AG08395 (cell line): ENCODE data around the gene SRRM5.
"Not testable (repeated sequence)": the region's sequence is repeated elsewhere in the genome, so short reads cannot be mapped to it uniquely, and the experiment has no call there.

Experiments
- DNase-seq: peaks from one replicate; pipeline ENCODE4 v3.0.0; 2012; ENCODE audit warnings: mixed read lengths, low spot score

The SRRM5 gene

GRCh38 chr19:43591904-43592772 is 19.8 kb upstream of the SRRM5 start:
- DNase-seq: no peak

GRCh38 chr19:43592800-43593350 is 19.0 kb upstream of the SRRM5 start:
- no peak for DNase-seq

- DNase-seq: no peak
These were observed 17.7 kb upstream of the SRRM5 start for GRCh38 chr19:43594081-43594697.

DNA sequence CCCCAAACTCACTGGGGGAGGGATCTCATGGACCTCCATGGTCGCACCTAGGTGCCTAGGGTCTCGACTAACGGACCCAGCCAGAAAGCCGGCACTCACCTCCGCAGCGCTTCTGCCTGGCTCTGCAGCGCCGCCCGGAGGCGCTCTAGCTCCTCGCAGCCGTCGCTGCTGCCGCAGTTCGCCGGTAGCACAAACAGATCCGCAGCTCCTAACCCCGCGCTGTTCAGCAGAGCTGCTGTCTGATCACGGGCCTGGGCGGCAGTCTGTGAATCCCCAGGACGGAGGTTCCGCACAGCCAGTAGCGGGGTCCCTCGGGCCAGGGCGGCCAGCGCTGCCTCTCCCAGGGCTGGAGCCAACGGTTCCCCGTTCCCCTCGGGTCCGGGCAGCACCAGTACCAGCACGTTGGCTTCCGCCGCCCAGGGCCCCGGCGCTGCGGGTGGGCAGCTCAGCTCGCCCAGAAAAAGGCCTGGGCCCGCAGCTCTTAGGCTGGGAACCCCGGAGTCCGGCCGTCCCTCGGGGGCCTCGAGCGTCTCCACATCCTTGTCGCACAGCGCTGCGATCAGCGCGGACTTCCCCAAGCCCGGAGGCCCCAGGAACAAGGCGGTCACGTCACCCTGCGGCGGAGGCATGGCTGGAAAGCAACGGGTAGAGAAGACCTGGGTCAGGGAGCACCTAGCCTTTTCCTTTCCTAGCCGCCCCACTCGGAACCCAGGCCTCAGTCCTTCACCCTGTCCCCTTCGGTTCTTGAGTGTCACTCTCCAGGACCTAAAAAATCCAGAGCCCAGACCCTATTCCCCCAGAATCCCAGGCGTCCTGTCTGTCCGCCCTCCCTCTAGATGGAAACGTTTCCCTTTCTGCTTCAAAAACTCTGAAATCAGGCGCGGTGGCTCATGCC is 16.9 kb upstream of the SRRM5 start:
- DNase-seq: peak; percentile 36

GRCh38 chr19:43595605-43595998 is 16.3 kb upstream of the SRRM5 start:
- DNase-seq: no peak

GRCh38 chr19:43595999-43596841 is 15.7 kb upstream of the SRRM5 start, which contains the start of the genes IRGQ and ZNF576:
Gene IRGQ (minus strand): TSS chr19:43596134. CDS start chr19:43595338, 796 bp downstream.
Gene ZNF576 (plus strand): TSS chr19:43596595. CDS start chr19:43597109, 514 bp downstream.
- DNase-seq: peak; percentile 100

DNA sequence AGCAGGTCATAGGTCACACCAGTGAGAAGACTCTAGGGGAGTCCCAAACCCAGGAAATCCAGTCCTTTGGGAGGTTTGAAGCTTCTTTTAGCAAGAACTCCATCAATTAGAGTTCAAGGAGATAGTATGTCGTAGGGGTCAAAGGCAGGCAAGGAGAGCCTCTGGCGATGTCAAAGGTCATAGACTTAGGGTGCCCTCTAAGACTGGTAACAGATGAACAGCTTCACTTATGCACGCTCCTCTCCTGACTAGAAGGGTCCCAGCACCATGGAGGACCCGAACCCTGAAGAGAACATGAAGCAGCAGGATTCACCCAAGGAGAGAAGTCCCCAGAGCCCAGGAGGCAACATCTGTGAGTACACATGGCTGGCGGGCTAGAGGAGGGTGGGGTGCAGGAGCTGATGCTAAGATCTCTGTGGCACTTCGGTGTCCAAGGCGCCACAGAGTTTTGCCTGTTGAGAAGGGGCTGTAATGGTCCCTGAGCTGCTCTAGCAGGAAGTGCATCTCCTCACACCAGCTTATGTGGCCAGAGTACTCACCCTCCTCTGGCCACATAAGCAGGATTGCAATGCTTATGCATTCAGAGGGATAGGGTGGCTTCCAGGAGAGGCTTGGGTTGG is 14.9 kb upstream of the SRRM5 start:
- DNase-seq: no peak

GRCh38 chr19:43597876-43598275 is 14.0 kb upstream of the SRRM5 start:
- DNase-seq: no peak

DNA sequence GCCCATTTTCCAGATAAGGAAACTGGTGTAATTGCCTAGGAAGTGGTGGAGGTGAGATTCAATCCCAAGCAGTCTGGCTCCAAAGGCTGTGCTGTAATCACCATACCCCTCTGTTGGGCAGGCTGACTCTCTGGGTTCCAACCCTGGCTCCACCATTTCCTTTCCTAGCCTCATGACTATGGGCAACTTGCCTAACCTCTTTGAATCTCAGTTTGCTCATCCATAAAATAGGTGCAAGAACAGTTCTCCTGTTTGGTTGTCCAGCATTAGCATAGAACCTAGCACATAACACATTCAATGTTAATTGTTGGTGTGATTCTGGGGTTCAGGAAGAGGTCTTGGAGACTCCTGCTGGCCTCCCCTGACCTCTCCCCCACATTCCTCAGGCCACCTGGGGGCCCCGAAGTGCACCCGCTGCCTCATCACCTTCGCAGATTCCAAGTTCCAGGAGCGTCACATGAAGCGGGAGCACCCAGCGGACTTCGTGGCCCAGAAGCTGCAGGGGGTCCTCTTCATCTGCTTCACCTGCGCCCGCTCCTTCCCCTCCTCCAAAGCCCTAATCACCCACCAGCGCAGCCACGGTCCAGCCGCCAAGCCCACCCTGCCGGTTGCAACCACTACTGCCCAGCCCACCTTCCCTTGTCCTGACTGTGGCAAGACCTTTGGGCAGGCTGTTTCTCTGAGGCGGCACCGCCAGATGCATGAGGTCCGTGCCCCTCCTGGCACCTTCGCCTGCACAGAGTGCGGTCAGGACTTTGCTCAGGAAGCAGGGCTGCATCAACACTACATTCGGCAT is 13.2 kb upstream of the SRRM5 start:
- no peak for DNase-seq

GRCh38 chr19:43599635-43600295 is 12.1 kb upstream of the SRRM5 start:
- no peak for DNase-seq

GRCh38 chr19:43600326-43600725 is 11.6 kb upstream of the SRRM5 start:
- DNase-seq: not testable (repeated sequence)

GRCh38 chr19:43605875-43606568 is 5.9 kb upstream of the SRRM5 start:
- no peak for DNase-seq

- DNase-seq: no peak
These were observed 5.2 kb upstream of the SRRM5 start for GRCh38 chr19:43606569-43607229.

DNA sequence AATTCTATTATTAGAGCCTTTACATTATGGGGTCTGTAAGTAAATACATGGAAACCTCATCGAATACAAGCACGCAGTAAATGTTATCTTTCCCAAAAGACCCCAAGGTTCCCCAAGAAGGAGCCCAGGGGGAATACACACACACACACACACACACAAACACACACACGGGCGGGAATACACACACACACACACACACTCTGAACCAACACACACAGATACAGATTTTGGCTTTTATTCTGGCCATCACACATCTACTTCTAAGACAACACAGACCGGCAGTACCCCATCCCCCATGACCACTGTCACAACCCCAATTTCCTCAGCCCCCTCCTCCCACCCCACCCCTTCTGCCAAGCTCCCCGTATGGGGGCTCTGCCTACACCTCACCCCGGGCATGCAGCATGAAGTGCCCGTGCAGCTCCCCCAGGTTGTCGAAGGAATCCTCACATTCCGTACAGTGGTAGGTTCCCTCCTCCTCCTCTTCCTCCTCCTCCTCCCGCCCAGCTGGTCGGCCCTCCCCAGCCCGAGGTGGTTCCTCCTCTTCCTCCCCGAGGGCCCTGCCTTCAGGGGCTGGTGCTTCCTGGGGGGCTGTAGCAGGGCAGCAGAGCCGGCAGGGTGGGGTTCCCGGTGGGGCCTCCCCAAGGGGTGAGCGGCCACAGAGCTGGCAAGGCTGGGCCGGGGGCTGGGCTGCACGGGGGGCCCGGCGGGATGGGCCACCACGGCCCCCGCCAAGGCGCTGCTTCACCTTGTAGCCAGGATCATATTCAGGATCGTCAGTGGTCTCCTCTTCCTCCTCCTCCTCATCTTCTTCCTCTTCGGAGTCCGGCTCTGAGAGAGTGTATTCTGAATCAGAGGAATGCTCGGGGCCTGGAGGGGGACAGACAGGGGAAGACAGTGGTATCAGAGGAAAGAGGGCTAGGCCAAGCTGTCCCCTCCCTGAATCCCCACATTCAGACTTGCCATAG is 4.4 kb upstream of the SRRM5 start:
- DNase-seq: no peak

DNA sequence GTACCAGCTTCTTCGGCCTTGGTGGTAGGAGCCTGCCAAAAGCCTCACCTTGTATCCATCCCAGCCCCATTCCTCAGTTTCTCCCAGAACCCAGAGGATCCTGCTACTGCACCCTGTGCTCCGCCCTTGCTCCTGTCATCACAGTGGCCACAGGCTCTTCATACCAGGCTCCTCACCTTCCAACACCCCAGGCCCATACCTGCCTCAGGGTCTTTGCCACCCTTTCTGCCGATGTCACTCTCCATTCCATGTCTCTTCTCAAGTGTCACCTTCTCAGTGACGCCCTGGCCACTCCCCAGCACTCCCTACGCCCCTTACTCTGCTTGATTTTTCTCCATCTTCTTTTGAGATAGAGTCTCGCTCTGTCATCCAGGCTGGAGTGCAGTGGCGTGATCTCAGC is 2.0 kb upstream of the SRRM5 start:
- DNase-seq: no peak

DNA sequence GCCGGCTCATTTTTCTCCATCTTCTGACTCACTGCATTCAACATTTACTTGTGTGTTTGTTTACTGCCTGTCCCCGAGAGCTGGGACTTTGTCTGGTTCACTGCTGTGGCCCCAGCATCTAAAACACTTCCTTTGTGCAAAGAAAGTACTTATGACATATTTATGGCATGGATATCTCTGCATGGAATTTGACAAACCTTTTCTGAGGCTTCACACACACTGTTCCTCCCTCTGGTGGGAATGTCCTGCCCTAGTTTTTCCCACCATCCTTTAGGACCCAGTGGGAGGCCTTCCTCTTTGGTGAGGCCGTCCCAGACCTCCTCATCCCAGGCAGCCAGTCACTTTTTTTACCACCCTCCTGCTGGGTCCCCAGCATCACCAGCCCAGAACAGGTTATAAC is 1.4 kb upstream of the SRRM5 start:
- no peak for DNase-seq

DNA sequence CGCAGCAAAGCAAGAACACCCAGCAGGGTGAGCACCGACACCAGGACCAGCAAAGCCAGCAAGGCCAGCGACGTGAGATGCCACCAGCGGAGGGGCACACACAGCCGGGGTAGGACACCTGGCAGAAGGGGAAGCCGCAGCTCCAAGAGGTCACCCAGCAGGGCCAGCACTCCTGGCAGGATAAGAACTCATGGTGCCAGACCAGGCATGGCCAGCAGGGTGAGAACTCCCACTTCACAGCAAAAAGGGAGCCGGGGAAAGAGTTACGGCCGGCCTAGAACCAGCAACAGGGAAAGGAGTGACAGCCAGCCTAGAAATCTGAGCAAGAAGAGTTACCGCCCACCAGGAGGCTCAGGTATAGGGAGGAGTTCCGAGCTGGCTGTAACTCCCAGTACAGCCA is 486 bp downstream of the SRRM5 start:
- DNase-seq: no peak
